Activated T-helper 2 cell treated with anti-CD3 and anti-CD28 coated beads, Interferon-gamma antibody, Interleukin-2, Interleukin-4, amounts not matched to agents 10 μg/mL and 5 μg/mL and 100 μg/mL, durations not matched to agents 14 hours and 24 hours and 36 hours (primary cell): ENCODE data around the gene HS3ST6. TPM values are rescaled to one million over a fixed set of nuclear protein-coding genes. Genes with fewer than 3 reads are reported as not detected.
"Not testable (repeated sequence)": the region's sequence is repeated elsewhere in the genome, so short reads cannot be mapped to it uniquely, and the experiment has no call there.

Source experiments
- DNase-seq: peaks from one replicate; pipeline ENCODE4 v3.0.0; 2021; ENCODE audit warnings: low spot score
- H3K27ac Mint-ChIP-seq: one replicate; pipeline ENCODE4 v1.8.0; 2021; ENCODE audit warnings: mixed read lengths
- H3K27me3 Mint-ChIP-seq: one replicate; pipeline ENCODE4 v1.8.0; 2021; ENCODE audit warnings: low read depth, mixed read lengths
- H3K36me3 Mint-ChIP-seq: one replicate; pipeline ENCODE4 v1.8.0; 2021; ENCODE audit warnings: low read depth, mixed read lengths
- H3K4me1 Mint-ChIP-seq: one replicate; pipeline ENCODE4 v1.8.0; 2021; ENCODE audit warnings: low read depth, mixed read lengths
- H3K4me3 Mint-ChIP-seq: one replicate; pipeline ENCODE4 v1.8.0; 2021; ENCODE audit warnings: low read depth, mild to moderate bottlenecking, moderate library complexity, mixed read lengths
- H3K9me3 Mint-ChIP-seq: one replicate; pipeline ENCODE4 v1.8.0; 2021; ENCODE audit warnings: mixed read lengths
- intact Hi-C: fragments of 100-400 bp; cut with micrococcal nuclease; formaldehyde crosslinking; loops from one replicate; pipeline ENCODE4 v1.15.1; 2023
- total RNA-seq: library from RNA; stranded (reverse); gene quantifications from 2 replicates; pipeline ENCODE4 v1.2.3, GENCODE V29; 2022

HS3ST6 gene
- total RNA-seq, 1 donor from 2014 or later = not detected

- no peaks in the 10 kb centered on the region for H3K36me3 Mint-ChIP-seq
- peaks cover 4% of the 10 kb centered on the region for H3K27me3 Mint-ChIP-seq
- H3K9me3 Mint-ChIP-seq = no peaks in the 10 kb centered on the region
- DNase-seq = no peak
- intact Hi-C loops = no loop called here
- no peak overlapping the region for H3K4me3 Mint-ChIP-seq
- H3K27ac Mint-ChIP-seq = no peak overlapping the region
- H3K4me1 Mint-ChIP-seq = no peaks in the 10 kb centered on the region
These were observed 12.0 kb downstream of the HS3ST6 start for GRCh38 chr16:1906055-1906845.

DNA sequence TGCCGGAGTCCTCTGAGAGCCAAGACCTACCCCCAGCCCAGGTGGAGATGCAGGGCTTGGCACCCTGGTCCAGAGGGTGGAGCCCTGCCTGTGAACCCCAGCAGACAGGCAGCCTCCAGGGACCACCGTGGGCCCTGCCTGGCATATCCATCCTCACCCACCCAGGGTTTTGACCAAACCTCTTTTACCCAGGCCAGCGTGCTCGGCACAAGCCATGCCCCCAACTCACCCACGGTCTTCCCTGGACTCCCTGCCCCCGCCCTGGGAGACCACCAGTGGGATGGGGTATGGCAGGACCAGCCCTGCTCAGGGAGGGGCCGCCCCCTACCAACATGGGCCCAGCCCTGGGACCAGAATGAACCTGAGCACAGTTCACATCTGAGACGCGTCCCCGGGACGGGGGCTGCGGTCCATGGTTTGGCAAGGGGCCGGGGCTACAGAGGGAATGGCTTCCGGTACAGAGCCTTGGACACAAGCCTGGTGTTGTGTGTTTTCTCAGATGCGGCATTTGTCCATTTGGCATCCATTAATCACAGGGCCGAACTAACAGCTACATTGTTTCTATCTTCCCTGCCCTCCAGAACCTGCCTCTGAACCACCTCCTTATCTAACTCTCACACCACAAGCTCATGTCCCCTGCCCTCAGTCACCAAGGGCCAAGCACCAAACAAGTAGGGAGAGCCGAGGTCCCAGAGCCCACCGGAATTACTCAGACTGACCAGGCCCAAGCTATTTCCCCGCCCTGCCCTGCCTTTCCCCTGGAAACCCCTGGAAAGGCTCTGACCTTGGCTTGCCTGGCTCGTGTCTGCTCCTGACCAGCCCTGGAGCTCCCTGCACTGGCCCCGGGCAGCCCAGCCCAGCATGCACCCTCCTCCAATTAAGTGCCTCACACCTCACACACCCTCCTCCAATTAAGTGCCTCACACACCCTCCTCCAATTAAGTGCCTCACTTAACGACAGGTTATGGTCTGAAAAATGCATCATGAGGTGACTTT, 14.1 kb downstream of the HS3ST6 start:
- Mint-ChIP-seq H3K4me1 (no peaks in the 10 kb centered on the region), H3K27ac (no peak overlapping the region), H3K27me3 (peaks cover 4% of the 10 kb centered on the region), H3K36me3 (no peaks in the 10 kb centered on the region), H3K4me3 (no peak overlapping the region), H3K9me3 (no peaks in the 10 kb centered on the region)
- intact Hi-C loops = no loop called here
- no peak for DNase-seq

DNA sequence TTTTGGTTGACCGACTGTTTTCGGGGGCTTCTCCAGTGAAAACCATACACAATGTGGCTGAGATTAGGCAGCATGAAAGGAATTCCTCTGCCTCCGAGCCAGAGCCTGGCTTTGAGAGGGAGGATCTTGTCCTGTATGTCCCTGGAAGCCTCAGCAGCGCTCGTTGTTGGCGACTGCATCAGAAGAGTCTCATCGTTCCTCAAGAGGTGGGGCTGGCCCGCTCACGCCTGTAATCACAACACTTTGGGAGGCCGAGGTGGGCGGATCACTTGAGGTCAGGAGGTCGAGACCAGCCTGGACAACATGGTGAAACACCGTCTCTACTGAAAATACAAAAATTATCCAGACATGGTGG, 15.0 kb downstream of the HS3ST6 start:
- peaks cover 2% of the 10 kb centered on the region for H3K27me3 Mint-ChIP-seq
- no peaks in the 10 kb centered on the region for H3K4me1 Mint-ChIP-seq

GRCh38 chr16:1902547-1903219, 15.5 kb downstream of the HS3ST6 start:
- H3K4me3 Mint-ChIP-seq = no peak overlapping the region
- DNase-seq = no peak
- no peaks in the 10 kb centered on the region for H3K9me3 Mint-ChIP-seq
- no peaks in the 10 kb centered on the region for H3K4me1 Mint-ChIP-seq
- intact Hi-C loops = no loop called here
- H3K36me3 Mint-ChIP-seq = no peaks in the 10 kb centered on the region
- no peak overlapping the region for H3K27ac Mint-ChIP-seq
- H3K27me3 Mint-ChIP-seq = peaks cover 2% of the 10 kb centered on the region

More for the DNA sequence above, 15.0 kb downstream of the HS3ST6 start:
- H3K4me3 Mint-ChIP-seq = no peak overlapping the region
- no peak overlapping the region for H3K27ac Mint-ChIP-seq
- no peaks in the 10 kb centered on the region for H3K36me3 Mint-ChIP-seq
- no peak for DNase-seq
- no peaks in the 10 kb centered on the region for H3K9me3 Mint-ChIP-seq
- intact Hi-C loops = no loop called here

DNA sequence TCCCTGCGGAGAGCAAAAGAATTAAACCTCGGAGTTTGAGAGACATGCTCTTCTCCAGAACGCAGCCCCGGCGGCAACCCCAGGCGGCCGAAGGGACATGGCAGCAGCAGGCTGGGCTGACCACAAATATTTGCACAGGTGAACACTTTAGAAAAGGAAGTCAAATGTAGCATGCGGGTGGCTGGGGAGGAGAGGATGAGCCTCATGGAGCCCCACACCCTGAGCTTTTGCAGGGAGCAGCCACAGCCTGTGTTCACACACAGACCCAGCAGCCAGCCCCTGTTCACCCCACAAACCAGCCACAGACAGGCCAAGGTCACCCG, 17.8 kb downstream of the HS3ST6 start:
- no peaks in the 10 kb centered on the region for H3K36me3 Mint-ChIP-seq
- no peaks in the 10 kb centered on the region for H3K27me3 Mint-ChIP-seq
- no peak overlapping the region for H3K27ac Mint-ChIP-seq
- H3K4me3 Mint-ChIP-seq = no peak overlapping the region
- intact Hi-C loops = no loop called here
- H3K4me1 Mint-ChIP-seq = no peaks in the 10 kb centered on the region
- DNase-seq = no peak
- H3K9me3 Mint-ChIP-seq = no peaks in the 10 kb centered on the region

DNA sequence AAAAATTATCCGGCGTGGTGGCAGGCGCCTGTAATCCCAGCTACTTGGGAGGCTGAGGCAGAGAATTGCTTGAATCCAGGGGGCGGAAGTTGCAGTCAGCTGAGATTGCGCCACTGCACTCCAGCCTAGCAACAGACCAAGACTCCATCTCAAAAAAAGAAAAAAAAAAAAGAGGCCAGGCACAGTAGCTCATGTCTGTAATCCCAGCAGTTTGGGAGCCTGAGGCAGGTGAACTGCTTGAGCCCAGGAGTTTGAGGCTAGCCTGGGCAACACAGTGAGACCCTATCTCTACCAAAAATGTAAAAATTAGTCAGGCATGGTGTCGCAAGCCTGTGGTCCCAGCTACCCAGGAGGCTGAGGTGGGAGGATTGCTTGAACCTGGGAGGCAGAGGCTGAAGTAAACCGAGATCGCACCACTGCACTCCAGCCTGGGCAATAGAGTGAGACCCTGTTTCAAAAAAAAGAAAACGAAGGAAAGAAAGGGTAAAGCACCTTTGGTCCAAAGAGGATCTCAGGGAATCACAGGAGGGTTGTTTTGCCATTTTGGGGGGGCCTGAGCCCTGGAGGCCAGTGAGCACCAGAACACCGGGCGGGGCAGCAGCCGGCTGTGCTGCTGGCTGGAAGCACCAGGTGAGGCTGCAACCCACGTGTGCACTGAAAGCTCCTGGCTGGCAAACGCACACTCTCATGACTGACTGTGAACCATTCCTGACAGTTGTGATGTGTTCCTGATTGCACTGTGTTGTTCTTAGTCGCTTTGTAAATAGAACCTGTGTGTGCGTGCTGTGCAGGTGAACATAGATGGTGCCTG, 18.4 kb downstream of the HS3ST6 start:
- Mint-ChIP-seq H3K4me3 (no peak overlapping the region), H3K27me3 (no peaks in the 10 kb centered on the region), H3K4me1 (no peaks in the 10 kb centered on the region), H3K9me3 (no peaks in the 10 kb centered on the region), H3K36me3 (no peaks in the 10 kb centered on the region), H3K27ac (no peak overlapping the region)
- no peak for DNase-seq
- intact Hi-C loops = no loop called here

- H3K27me3 Mint-ChIP-seq, intact Hi-C loops, H3K4me3 Mint-ChIP-seq, H3K4me1 Mint-ChIP-seq, H3K36me3 Mint-ChIP-seq, H3K9me3 Mint-ChIP-seq, H3K27ac Mint-ChIP-seq, DNase-seq: not testable (repeated sequence)
These were observed 20.5 kb downstream of the HS3ST6 start for GRCh38 chr16:1897692-1898091.

GRCh38 chr16:1895949-1896675, 22.1 kb downstream of the HS3ST6 start:
- no peaks in the 10 kb centered on the region for H3K4me1 Mint-ChIP-seq
- H3K4me3 Mint-ChIP-seq = no peak overlapping the region
- no peak overlapping the region for H3K27ac Mint-ChIP-seq
- no peaks in the 10 kb centered on the region for H3K36me3 Mint-ChIP-seq
- intact Hi-C loops = no loop called here
- peaks cover 3% of the 10 kb centered on the region for H3K27me3 Mint-ChIP-seq
- no peaks in the 10 kb centered on the region for H3K9me3 Mint-ChIP-seq
- no peak for DNase-seq

- H3K4me1 Mint-ChIP-seq = no peaks in the 10 kb centered on the region
- intact Hi-C loops = no loop called here
- H3K27ac Mint-ChIP-seq = no peak overlapping the region
- no peaks in the 10 kb centered on the region for H3K9me3 Mint-ChIP-seq
- peaks cover 11% of the 10 kb centered on the region for H3K27me3 Mint-ChIP-seq
- H3K4me3 Mint-ChIP-seq = no peak overlapping the region
- H3K36me3 Mint-ChIP-seq = no peaks in the 10 kb centered on the region
- no peak for DNase-seq
These were observed 23.1 kb downstream of the HS3ST6 start for GRCh38 chr16:1895068-1895467.

DNA sequence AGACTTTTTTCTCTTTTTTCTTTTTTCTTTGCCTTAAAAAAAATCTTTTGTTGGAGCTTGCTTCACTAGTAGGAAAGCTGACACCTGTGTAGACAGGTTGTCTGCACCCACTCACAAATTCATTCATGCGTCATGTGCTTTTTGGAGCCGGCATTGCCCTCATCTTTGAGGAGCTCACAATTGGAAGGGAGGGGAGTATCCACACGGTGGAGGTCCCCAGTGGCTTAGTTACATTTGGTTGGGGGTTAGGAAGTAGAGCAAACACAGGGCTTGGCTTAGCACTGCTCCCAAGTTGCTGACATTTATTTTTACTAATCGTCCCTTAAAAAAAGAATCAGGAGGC, 27.5 kb downstream of the HS3ST6 start:
- H3K27ac Mint-ChIP-seq = no peak overlapping the region
- intact Hi-C loops = no loop called here

GRCh38 chr16:1890024-1890707, 28.0 kb downstream of the HS3ST6 start:
- Mint-ChIP-seq H3K27ac (no peak overlapping the region), H3K36me3 (no peaks in the 10 kb centered on the region), H3K4me1 (no peaks in the 10 kb centered on the region), H3K27me3 (peaks cover 12% of the 10 kb centered on the region), H3K9me3 (no peaks in the 10 kb centered on the region), H3K4me3 (no peak overlapping the region)
- intact Hi-C loops = no loop called here
- DNase-seq = no peak

More for the DNA sequence above, 27.5 kb downstream of the HS3ST6 start:
- Mint-ChIP-seq H3K27me3 (peaks cover 11% of the 10 kb centered on the region), H3K36me3 (no peaks in the 10 kb centered on the region), H3K4me1 (no peaks in the 10 kb centered on the region), H3K9me3 (no peaks in the 10 kb centered on the region), H3K4me3 (no peak overlapping the region)
- DNase-seq = no peak
